Activated CD4-positive, alpha-beta T cell treated with anti-CD3 and anti-CD28 coated beads for 1 hour (primary cell): ENCODE results near the gene NME1.

ENCODE experiments used
- DNase-seq: peaks from one replicate; pipeline ENCODE4 v3.0.0-alpha.2; 2020

NME1 gene

DNA sequence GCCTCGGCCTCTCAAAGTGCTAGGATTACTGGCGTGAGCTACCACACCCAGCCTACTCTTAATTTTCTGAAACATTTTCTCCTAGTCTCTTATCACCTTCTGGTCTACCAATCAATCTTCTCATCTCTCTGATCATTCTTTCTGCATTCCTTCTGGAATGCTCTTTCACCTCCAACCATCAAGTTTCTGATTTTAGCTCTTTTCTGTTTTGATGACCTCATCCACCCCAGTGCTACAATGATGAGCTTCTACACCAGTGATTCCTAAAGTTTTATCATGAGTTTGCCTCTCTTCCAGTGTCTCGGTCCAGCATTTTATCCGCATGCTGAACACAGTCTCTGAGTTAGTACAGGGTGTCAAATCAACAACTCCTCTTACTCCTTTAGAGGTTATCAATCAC, 44.4 kb downstream of the NME1 start:
- no peak for DNase-seq

DNA sequence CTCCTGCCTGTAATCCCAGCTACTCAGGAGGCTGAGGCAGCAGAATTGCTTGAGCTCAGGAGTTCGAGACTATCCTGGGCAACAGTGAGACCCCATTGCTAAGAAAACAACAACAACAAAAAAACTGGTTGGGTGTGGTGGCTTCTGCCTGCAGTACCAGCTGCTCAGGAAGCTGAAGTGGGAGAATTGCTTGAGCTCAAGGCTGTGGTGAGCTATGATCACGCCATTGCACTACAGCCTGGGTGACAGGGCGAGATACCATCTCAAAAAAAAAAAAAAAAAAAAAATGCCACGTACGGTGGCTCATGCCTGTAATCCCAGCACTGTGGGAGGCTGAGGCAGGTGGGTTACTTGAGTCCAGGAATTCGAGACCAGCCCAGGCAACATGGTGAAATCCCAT, 46.9 kb downstream of the NME1 start:
- no peak for DNase-seq

DNA sequence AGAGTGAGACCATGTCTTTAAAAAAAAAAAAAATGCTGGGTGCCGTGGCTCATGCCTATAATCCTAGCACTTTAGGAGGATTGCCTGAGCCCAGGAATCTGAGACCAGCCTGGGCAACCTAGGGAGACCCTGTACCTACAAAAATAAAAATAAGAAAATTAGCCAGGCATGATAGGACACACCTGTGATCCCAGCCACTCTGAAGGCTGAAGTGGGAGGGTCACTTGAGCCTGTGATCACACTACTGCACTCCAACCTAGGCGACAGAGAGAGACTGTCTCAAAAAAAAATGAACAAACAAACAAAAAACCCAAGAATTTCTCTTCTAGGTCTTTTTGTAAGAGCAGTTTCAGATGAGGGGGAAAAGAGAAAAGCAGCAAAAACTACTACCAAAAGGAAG, 47.5 kb downstream of the NME1 start:
- no peak for DNase-seq

DNA sequence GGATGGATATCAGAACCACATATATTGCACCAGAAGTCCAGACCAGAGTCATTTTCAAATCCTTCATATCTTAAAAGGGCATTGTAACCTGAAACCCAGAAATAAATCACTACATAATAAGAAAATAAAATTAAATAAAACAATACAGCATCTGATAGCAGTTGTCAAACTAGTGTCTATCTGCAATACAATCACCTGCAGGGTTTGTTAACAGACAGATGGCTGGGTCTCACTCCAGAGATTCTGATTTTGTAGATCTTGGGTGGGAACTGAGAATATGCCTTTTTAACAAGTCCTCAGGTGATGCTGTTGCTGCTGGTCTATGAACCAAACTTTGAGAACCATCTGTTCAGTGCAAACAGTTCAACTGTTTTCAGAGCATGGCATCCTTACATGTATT, 50.5 kb downstream of the NME1 start:
- no peak for DNase-seq
